HUDEP-2 (cell line): ENCODE measurements around the gene KIF5C.

Experiments used
- DNase-seq, 76 experiments: peaks; one replicate each; lab custom pipeline; 2025; ENCODE audit not compliant: unreplicated experiment in 76 of 76; lab: John Stamatoyannopoulos, UW

Gene KIF5C

GRCh38 chr2:149009576-149010461 is 134.8 kb downstream of the KIF5C start:
- DNase-seq: no peak

- no peak for DNase-seq
These were observed 137.5 kb downstream of the KIF5C start for GRCh38 chr2:149012545-149012944.

GRCh38 chr2:149015501-149015900 is 140.5 kb downstream of the KIF5C start:
- no peak for DNase-seq

GRCh38 chr2:149015926-149016563 is 141.0 kb downstream of the KIF5C start:
- no peak for DNase-seq

- peak in 56 of 76 experiments; percentile 2 to 76 (median 29) for DNase-seq
These were observed 142.3 kb downstream of the KIF5C start for GRCh38 chr2:149017116-149017985.

- no peak for DNase-seq
These were observed 144.0 kb downstream of the KIF5C start for GRCh38 chr2:149018981-149019380.

- no peak for DNase-seq
These were observed 144.7 kb downstream of the KIF5C start for GRCh38 chr2:149019768-149020167.

GRCh38 chr2:149020432-149020851 is 145.4 kb downstream of the KIF5C start:
- no peak for DNase-seq

GRCh38 chr2:149021271-149021719 is 146.3 kb downstream of the KIF5C start:
- no peak for DNase-seq

GRCh38 chr2:149021761-149022160 is 146.7 kb downstream of the KIF5C start:
- no peak for DNase-seq

- no peak for DNase-seq
These were observed 148.1 kb downstream of the KIF5C start for GRCh38 chr2:149023091-149023490.

GRCh38 chr2:149027590-149028250 is 152.7 kb downstream of the KIF5C start:
- DNase-seq: no peak

- no peak for DNase-seq
These were observed 153.3 kb downstream of the KIF5C start for GRCh38 chr2:149028377-149028776.

GRCh38 chr2:149028891-149029290 is 153.9 kb downstream of the KIF5C start:
- no peak for DNase-seq

- no peak for DNase-seq
These were observed 154.4 kb downstream of the KIF5C start for GRCh38 chr2:149029307-149029965.

- no peak for DNase-seq
These were observed 156.4 kb downstream of the KIF5C start for GRCh38 chr2:149031396-149031795.

- no peak for DNase-seq
These were observed 158.7 kb downstream of the KIF5C start for GRCh38 chr2:149033716-149034115.

GRCh38 chr2:149034406-149034805 is 159.4 kb downstream of the KIF5C start:
- DNase-seq: no peak

- no peak for DNase-seq
These were observed 161.7 kb downstream of the KIF5C start for GRCh38 chr2:149036507-149037293.
